GM12892 (cell line): Measurements from ENCODE around the gene SMIM12.

Source experiments
- DNase-seq: peaks from one replicate; pipeline ENCODE4 v3.0.0; 2011; ENCODE audit not compliant: insufficient read length
- FAIRE-seq: peaks from 2 replicates; lab custom pipeline; 2011; peaks lifted over from hg19 to GRCh38; lab: Jason Lieb, UNC
- POLR2A ChIP-seq: IDR thresholded peaks from 2 replicates; pipeline ENCODE4 v1.6.1; 2011; ENCODE audit warnings: low read depth, low read length, control low read depth
- POLR2AphosphoS5 ChIP-seq: IDR thresholded peaks from 2 replicates; pipeline ENCODE4 v1.6.1; 2011; ENCODE audit warnings: low read depth, low read length, control low read depth
- TAF1 ChIP-seq: IDR thresholded peaks from 2 replicates; pipeline ENCODE4 v1.6.1; 2011; ENCODE audit warnings: low read depth, mild to moderate bottlenecking, control low read depth, low read length, borderline replicate concordance

Gene SMIM12

DNA sequence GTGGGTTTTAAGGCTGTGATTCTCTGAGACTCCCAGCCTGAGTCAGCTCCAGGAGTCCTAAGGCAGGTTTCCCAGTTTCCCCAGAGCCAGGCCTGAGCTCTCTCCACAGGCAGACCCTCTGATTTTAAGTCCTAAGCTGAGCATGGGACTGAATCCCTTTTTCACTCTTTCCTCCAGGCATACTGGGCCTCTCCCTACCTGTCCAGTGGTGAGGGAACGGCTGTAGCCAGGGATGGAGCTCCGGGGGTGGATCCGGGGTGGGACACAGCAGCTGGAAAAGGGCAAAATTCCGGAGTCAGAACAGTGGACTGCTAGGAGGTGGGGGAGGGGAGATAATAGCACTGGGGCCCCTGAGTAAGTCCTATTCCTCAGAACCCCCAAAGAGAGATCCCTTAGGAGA lies 39.9 kb upstream of the SMIM12 start:
- TF ChIP-seq TAF1 (no peak), POLR2A (no peak), POLR2AphosphoS5 (no peak)
- FAIRE-seq = no peak
- no peak for DNase-seq

DNA sequence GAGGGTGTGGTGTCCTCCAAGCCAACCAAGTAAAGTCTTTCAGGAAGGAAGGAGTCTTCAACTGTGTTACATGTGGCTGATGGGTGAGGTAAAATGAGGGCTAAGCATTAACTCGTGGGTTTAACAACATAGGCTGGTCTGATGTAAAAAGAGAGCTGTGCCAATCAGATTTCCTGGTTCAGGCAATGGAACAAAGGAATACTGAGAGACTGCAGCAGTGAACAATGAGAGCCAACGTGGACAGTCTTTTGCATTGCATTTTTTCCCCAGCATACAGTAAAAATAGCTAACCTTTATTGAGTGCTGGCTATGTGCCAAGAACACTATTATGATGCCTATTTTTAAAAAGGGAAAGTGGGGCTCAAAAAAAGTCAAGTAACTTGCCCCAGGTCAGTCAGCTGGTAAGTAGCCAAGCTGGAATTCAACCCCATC lies 38.8 kb upstream of the SMIM12 start:
- TF ChIP-seq POLR2AphosphoS5 (no peak), TAF1 (no peak), POLR2A (no peak)
- DNase-seq = no peak
- FAIRE-seq = no peak

DNA sequence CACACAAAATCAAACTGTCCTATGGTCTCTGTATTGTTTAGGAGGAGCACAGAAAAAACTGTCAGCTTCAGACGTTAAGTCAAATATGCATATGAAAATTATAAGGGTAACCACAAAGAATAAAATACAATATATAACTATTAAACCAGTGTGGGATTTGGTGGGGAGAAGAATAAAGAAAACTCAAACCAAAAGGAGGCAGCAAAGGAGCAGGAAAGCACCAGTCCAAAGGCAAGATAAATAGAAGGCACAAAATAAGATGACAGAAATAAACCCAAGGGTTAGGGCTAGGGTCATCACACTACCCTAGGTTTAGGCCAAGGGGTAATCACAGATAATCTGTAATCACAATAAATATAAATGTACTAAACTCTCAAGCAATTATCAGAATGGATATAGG lies 37.1 kb upstream of the SMIM12 start:
- DNase-seq (no peak), FAIRE-seq (no peak)
- TF ChIP-seq TAF1 = no peak
- TF ChIP-seq POLR2AphosphoS5 = no peak
- TF ChIP-seq POLR2A = no peak

DNA sequence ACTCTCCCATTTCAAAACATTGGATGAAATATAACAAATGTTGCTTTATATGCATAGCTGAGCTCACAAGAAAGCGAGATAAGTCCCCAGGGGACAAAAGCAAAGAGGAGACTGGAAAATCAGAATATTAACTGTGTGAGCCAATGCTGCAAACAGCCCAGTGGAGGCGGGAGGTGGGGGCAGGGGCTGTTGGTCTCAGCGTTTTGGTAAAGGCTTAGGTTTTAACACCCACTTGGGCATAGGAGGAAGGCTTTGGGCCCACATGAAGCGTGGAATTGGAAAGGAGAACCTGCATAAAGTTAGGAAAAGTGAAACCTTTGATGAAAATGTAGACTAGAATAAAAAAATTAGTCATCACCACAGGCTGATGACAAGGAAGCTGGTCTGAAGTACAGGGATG lies 30.2 kb upstream of the SMIM12 start:
- FAIRE-seq = no peak
- no peak for DNase-seq
- TF ChIP-seq POLR2AphosphoS5 (no peak), POLR2A (no peak), TAF1 (no peak)

DNA sequence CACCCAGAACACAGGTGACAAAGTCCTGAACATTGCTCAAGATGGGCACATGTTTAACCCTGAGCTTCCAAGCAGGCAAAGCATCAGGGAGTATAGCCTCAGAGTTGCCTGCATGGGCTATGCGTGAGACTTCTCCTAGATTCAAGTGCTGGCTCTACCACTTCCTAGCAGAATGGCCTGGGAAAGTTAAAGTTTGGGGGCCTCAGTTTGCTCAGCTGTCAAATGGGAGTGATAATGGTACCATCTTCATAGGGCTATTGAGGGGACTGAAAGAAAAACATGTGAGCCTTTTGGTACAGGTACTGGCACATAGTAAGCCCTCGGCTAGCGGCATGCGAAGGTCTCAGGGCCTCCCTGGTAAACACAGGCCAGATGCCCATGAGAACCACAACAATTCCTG lies 28.0 kb upstream of the SMIM12 start:
- TF ChIP-seq POLR2AphosphoS5 (no peak), POLR2A (no peak), TAF1 (no peak)
- DNase-seq = no peak
- FAIRE-seq = no peak

DNA sequence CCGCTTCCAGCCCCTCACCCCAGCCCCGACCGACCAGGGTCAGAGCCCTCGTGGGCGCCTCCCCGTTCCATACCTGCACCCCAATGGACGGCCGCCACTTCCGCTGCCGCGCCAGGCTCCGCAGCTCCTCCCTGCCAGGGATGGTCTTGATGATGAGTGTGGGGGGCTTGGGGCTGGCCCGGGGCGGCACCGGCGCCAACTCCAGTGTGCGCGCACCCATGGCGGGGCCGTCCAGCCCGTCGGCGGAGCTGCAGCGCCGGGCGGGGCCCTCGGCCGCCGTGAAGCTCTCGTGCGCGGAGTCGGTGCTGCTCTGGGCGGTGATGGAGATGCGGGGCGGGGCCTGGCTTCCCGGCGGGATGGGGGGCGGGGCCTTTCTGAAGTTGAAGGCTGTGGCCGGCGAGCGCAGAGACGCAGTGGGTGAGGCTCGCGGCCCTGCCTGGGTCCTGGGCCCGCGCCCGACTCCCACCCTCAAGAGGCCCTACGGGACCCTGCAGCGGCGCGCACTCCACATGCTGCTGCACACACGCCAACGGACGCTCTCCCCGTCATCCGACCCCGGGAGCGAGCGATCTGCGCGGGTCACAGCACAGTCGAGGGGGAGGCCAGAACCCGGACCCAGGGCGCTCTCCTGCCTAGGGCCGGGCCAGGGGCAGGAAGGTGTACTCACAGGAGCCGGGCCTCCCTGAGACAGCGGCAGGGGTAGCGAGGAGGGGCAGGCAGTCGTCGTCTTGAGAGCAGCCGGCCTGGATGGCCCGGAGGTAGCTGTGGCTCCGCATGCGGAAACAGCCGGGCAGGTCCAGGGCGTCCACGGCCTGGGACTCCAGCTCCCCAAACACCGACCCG lies 26.1 kb upstream of the SMIM12 start:
- FAIRE-seq = no peak
- DNase-seq = no peak
- TF ChIP-seq POLR2A = no peak
- TF ChIP-seq POLR2AphosphoS5 = no peak
- no peak for TF ChIP-seq TAF1

DNA sequence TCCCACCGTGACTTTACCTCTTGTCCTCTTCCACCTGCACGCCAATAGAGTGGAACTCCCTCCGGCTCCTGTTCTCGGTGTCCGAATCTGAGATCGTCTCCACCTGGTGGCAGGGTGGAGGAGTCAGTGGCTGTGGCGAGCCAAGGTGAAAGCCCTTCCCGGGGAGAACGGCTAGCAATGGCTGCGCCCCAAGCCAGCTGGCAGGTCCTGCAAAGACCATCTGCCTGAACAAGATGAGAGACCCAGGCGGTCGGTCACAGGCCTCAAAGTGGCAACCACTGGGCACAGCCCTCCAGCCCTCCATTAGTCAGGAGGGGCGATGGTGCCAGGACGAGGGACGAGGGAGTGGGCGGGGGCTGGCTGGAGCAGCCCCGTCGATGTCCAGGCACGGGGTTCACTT lies 25.4 kb upstream of the SMIM12 start:
- no peak for DNase-seq
- TF ChIP-seq POLR2A (no peak), POLR2AphosphoS5 (no peak), TAF1 (no peak)
- no peak for FAIRE-seq

DNA sequence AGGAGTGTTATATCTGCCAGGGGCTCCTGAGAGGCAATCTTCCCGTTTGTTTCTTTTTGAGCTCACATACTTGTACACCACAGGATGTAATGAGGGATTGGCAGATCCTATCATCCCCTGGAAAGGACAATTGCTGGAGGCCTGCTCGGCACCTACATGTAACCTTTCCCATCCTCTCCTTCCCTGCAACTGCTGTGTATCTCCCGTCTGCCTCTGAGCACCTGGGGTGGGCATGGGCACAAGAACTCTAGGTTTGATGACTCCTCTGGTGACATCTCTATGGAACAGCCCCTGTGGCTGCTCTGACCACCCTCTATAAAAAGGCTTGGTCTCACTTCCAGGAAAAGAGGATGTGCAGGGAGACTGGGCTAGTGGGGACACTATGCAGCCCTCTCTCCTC lies 25.0 kb upstream of the SMIM12 start:
- DNase-seq (no peak), FAIRE-seq (no peak)
- no peak for TF ChIP-seq POLR2A
- TF ChIP-seq POLR2AphosphoS5 = no peak
- no peak for TF ChIP-seq TAF1

DNA sequence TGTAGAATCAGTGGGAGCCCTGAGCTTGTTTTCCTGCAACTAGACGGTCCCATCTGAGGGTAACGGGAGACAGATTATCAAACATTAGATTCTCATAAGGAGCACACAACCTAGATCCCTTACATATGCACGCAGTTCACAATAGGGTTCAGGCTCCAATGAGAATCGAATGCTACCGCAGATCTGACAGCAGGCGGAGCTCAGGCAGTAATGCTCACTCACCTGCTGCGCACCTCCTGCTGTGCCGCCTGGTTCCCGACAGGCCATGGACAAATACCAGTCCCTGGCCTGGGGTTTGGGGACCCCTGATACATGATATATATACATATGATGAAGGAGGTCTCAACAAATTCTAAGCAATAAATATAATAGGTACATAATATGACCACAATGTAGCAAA lies 19.7 kb upstream of the SMIM12 start:
- TF ChIP-seq POLR2A = no peak
- TF ChIP-seq POLR2AphosphoS5 = no peak
- no peak for TF ChIP-seq TAF1
- FAIRE-seq (no peak), DNase-seq (no peak)

DNA sequence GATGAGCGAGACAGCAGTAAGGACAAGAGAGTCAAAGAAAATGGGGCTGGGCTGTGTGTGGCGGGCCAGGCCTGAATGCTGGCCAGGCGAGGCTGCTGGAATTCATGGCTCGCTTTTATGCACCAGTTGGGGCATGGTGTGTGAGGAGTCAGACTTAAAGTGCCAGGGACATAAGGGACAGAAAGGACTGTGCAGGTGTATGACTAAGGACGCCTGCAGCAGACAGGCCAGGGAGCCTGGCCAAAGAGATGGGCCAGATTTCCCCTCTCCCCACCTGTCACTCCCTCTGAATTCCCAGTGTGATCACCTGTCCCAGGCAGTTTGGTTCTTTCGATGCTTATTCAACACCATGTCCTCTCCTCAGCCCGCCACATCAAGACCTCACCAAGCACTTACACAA lies 16.9 kb upstream of the SMIM12 start:
- FAIRE-seq = no peak

DNA sequence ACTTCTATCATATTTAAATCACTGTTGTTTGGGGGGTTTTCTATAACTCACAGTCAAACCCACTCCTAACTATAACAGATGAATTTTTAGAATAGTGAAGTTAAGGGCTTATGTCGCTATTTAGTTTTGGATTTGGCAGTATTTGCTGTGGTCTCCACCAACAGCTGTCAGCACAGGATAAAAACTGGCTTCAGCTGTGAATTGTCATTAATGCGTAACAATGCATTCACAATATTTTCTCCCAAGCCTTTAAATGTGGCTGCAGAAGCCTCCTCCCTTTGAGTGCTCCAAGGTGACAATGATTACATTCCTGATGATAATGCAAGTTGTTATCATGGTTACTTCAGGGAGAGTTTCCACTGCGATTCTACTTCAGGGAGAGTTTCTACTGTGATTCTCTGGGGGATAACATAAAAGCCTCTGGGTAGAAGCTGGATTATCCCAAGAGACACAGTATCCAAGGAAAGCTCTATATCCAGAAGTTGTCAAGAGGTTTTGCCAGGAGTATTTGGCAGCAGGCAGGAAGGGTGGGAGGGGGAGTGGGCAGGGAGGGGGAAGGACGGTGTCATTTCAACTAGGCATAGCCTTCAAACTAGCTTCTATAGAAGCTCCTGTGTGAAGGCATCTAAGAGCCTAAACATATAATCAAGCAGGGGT lies 14.9 kb upstream of the SMIM12 start:
- no peak for FAIRE-seq
- DNase-seq = no peak
- TF ChIP-seq POLR2AphosphoS5 (no peak), TAF1 (no peak), POLR2A (no peak)

More for the DNA sequence above, 16.9 kb upstream of the SMIM12 start:
- TF ChIP-seq POLR2A = no peak
- TF ChIP-seq TAF1 = no peak
- DNase-seq = no peak

DNA sequence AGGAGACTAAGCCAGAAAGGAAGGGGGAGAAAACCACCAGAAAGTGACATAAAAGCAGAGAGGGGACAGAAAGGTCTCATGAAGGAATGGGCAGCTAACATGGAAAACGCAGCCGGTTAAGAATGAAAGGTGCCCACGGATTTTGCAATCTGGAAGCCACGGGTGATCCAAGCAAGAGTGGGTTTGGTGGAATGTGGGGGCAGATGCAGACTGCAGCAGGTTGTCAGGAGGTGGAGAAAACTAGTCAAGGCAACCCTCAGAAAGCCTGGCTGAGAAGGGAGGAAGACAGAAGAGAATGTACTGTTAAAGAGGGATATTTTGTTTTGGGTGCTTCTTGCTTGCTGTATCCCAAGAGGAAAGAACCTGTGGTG lies 12.6 kb upstream of the SMIM12 start:
- no peak for FAIRE-seq
- TF ChIP-seq POLR2AphosphoS5 (no peak), TAF1 (no peak), POLR2A (no peak)
- DNase-seq = no peak
